ENCODE data around the gene PLEKHA5.
A peak's percentile ranks its signal among the peaks of the same experiment; 100 is the strongest.
"Not testable (repeated sequence)": the region's sequence is repeated elsewhere in the genome, so short reads cannot be mapped to it uniquely, and the experiment has no call there.

The PLEKHA5 gene

DNA sequence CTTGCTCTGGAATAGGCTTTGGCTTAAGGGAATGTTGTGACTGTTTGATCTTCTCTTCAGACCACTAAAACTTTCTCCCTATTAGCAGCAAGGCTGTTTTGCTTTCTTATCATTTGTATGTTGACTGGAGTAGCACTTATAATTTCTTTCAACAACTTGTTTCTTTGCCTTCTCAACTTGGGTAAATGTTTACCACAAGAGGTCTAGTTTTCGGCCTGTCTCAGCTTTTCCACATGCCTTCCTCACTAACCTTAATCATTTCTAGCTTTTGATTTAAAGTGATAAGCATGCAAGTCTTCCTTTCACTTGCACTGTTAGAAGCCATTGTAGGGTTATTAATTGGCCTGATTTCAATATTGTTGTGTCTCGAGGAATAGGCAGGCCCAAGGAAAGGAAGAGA is 183.1 kb downstream of the PLEKHA5 start:
- DNase-seq (ENCODE audit: low read depth) = no peak
- H3K4me3 ChIP-seq (ENCODE audit: low read length) = no peak overlapping the region
- TF ChIP-seq, protein P1, sequence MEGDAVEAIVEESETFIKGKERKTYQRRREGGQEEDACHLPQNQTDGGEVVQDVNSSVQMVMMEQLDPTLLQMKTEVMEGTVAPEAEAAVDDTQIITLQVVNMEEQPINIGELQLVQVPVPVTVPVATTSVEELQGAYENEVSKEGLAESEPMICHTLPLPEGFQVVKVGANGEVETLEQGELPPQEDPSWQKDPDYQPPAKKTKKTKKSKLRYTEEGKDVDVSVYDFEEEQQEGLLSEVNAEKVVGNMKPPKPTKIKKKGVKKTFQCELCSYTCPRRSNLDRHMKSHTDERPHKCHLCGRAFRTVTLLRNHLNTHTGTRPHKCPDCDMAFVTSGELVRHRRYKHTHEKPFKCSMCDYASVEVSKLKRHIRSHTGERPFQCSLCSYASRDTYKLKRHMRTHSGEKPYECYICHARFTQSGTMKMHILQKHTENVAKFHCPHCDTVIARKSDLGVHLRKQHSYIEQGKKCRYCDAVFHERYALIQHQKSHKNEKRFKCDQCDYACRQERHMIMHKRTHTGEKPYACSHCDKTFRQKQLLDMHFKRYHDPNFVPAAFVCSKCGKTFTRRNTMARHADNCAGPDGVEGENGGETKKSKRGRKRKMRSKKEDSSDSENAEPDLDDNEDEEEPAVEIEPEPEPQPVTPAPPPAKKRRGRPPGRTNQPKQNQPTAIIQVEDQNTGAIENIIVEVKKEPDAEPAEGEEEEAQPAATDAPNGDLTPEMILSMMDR (IDR thresholded peaks at IDR 0.05; ENCODE audit: insufficient read depth, low read depth, low read length, missing control alignments) = no peak

DNA sequence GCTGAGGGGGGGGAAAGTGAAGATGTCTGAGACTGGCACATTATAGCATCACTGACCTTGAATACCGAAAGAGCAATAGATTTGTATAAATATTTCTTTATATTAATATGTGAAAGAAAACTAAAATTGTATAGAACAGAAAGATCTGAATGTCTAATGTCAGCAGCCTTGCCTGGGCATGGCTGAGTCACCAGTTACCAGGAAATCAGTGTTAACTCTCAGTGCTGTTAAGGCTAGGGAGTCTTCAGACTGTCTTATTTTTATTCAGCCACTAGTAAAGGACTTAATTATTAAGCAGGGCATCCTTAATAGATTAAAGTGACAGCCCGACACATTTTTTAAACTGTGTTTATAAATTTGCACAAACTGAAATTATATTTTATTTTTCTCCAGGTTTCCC is 186.9 kb downstream of the PLEKHA5 start:
- peak; percentile 54 for DNase-seq (ENCODE audit: low read depth)
- TF ChIP-seq, protein P1 (IDR thresholded peaks at IDR 0.05; ENCODE audit: insufficient read depth, low read depth, low read length, missing control alignments) = no peak
- no peak overlapping the region for H3K4me3 ChIP-seq (ENCODE audit: low read length)

DNA sequence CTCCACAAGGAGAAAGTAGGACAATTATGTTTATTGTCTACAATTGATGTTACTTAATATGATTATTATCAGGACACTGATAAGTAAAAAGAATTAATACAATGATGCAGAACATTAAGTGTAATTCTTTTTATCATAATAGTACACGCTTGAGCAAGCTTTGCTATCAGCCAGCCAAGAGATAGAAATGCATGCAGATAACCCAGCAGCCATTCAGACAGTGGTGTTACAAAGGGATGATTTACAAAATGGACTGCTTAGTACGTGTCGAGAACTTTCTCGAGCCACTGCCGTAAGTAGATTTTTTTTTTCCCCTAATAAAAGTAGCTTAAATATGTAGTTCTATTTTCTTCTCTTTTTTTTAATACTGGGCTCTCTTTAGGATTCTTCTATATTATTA is 192.8 kb downstream of the PLEKHA5 start:
- H3K4me3 ChIP-seq (ENCODE audit: low read length) = no peak overlapping the region
- no peak for DNase-seq (ENCODE audit: low read depth)
- TF ChIP-seq, protein P1 (IDR thresholded peaks at IDR 0.05; ENCODE audit: insufficient read depth, low read depth, low read length, missing control alignments) = no peak

DNA sequence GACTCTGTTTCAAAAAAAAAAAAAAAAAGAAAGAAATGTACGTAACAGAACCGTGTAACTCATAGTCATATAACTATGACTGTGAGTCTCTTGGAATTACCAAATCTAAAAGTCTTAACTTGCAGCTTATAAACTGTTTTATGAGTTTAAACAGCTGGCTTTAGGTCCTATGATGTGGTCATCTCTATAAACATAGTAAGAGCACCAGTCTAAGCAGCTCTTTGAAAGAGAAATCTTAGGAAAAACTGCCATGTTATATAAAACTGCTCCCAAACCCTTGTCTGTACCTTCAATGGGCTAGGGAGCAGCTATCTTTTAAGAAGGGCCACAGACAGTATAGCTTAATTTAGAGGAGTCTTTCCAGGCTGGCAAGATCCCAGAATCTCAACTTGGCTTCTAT is 194.3 kb downstream of the PLEKHA5 start:
- no peak for DNase-seq (ENCODE audit: low read depth)
- TF ChIP-seq, protein P1 (IDR thresholded peaks at IDR 0.05; ENCODE audit: insufficient read depth, low read depth, low read length, missing control alignments) = no peak
- no peak overlapping the region for H3K4me3 ChIP-seq (ENCODE audit: low read length)

- TF ChIP-seq, protein P1 (IDR thresholded peaks at IDR 0.05; ENCODE audit: insufficient read depth, low read depth, low read length, missing control alignments) = no peak
Measured at GRCh38 chr12:19326102-19326501, 196.6 kb downstream of the PLEKHA5 start.

GRCh38 chr12:19332196-19332595 is 202.7 kb downstream of the PLEKHA5 start:
- H3K4me3 ChIP-seq (ENCODE audit: low read length) = no peak overlapping the region
- TF ChIP-seq, protein P1 (IDR thresholded peaks at IDR 0.05; ENCODE audit: insufficient read depth, low read depth, low read length, missing control alignments) = no peak
- no peak for DNase-seq (ENCODE audit: low read depth)

More at GRCh38 chr12:19326102-19326501, 196.6 kb downstream of the PLEKHA5 start:
- DNase-seq (ENCODE audit: low read depth) = no peak
- no peak overlapping the region for H3K4me3 ChIP-seq (ENCODE audit: low read length)

DNA sequence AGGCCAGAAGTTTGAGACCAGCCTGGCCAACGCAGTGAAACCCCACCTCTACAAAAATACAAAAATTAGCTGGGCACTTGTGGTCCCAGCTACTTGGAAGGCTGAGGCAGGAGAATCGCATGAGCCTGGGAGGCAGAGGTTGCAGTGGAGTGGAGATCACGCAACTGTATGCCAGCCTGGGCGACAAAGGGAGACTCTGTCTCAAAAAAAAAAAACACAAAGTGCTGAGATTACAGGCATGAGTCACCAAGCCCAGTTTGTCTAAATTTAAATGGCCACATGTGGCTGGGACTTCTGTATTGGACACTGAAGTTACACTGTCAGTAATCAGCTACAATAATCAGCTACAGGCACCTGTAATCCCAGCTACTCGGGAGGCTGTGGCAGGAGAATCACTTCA is 208.9 kb downstream of the PLEKHA5 start:
- no peak for DNase-seq (ENCODE audit: low read depth)
- H3K4me3 ChIP-seq (ENCODE audit: low read length) = no peak overlapping the region
- TF ChIP-seq, protein P1 (IDR thresholded peaks at IDR 0.05; ENCODE audit: insufficient read depth, low read depth, low read length, missing control alignments) = no peak

GRCh38 chr12:19350850-19351249 is 221.3 kb downstream of the PLEKHA5 start:
- not testable (repeated sequence) for H3K4me3 ChIP-seq (ENCODE audit: low read length)
- peak; percentile 57 for DNase-seq (ENCODE audit: low read depth)
